Caco-2 (cell line): ENCODE results near the gene FANCC. TPM values are rescaled to one million over a fixed set of nuclear protein-coding genes. Genes with fewer than 3 reads are reported as not detected.

Source experiments
- BruUV-seq: library from RNA; stranded (reverse); fragments of 400-500 nt; replicated peaks from 2 replicates; lab custom pipeline; 2021; lab: Mats Ljungman, UMichigan
- CTCF ChIA-PET: fragments of 300-600 bp; sonication (Branson Sonifier 250); formaldehyde crosslinking; loops from one replicate; lab custom pipeline; 2022; ENCODE audit warnings: antibody characterized with exemption; lab: Charles Lee
- POLR2A ChIA-PET: fragments of 300-600 bp; sonication (Branson Sonifier 250); formaldehyde crosslinking; loops from one replicate; lab custom pipeline; 2022; ENCODE audit warnings: antibody characterized with exemption; lab: Charles Lee
- DNase-seq, 2 experiments: peaks; one replicate each; pipeline versions ENCODE4 v3.0.0 to v3.0.0-alpha.2; 2020 to 2022
- H3K27me3 ChIP-seq: replicated peaks from 2 replicates; pipeline ENCODE4 v1.6.0; 2011; ENCODE audit warnings: low read length; ENCODE audit not compliant: control insufficient read depth, insufficient read depth
- H3K36me3 ChIP-seq: 2 replicates; pipeline ENCODE4 v1.5.1; 2011; ENCODE audit warnings: low read length; ENCODE audit not compliant: control insufficient read depth, insufficient read depth
- H3K4me1 ChIP-seq: fragments of 250-450 bp; sonication (Bioruptor Pico); 2 replicates; pipeline ENCODE4 v1.5.1; 2020; ENCODE audit warnings: mild to moderate bottlenecking
- H3K4me3 ChIP-seq: 2 replicates; pipeline ENCODE4 v1.5.1; 2011; ENCODE audit warnings: low read depth, mild to moderate bottlenecking, control low read depth, low read length
- H3K9me3 ChIP-seq: fragments of 250-450 bp; sonication (Bioruptor Pico); 2 replicates; pipeline ENCODE4 v1.5.1; 2020; ENCODE audit warnings: mild to moderate bottlenecking, moderate library complexity
- H3K27ac Mint-ChIP-seq: one replicate; pipeline ENCODE4 v1.8.0; 2022; ENCODE audit warnings: mixed read lengths; ENCODE audit not compliant: unreplicated experiment
- H3K27me3 Mint-ChIP-seq: one replicate; pipeline ENCODE4 v1.8.0; 2022; ENCODE audit warnings: mixed read lengths; ENCODE audit not compliant: insufficient read depth, unreplicated experiment
- H3K36me3 Mint-ChIP-seq: one replicate; pipeline ENCODE4 v1.8.0; 2022; ENCODE audit warnings: mild to moderate bottlenecking, mixed read lengths; ENCODE audit not compliant: insufficient read depth, unreplicated experiment
- H3K4me1 Mint-ChIP-seq: one replicate; pipeline ENCODE4 v1.8.0; 2022; ENCODE audit warnings: low read depth, mixed read lengths; ENCODE audit not compliant: unreplicated experiment
- H3K4me3 Mint-ChIP-seq: one replicate; pipeline ENCODE4 v1.8.0; 2022; ENCODE audit warnings: mild to moderate bottlenecking, moderate library complexity, mixed read lengths; ENCODE audit not compliant: unreplicated experiment
- H3K9me3 Mint-ChIP-seq: one replicate; pipeline ENCODE4 v1.8.0; 2022; ENCODE audit warnings: mixed read lengths; ENCODE audit not compliant: unreplicated experiment
- intact Hi-C: fragments of 100-400 bp; cut with micrococcal nuclease; formaldehyde crosslinking; loops from one replicate; pipeline ENCODE4 v1.10.0; 2022; ENCODE audit not compliant: unreplicated experiment
- total RNA-seq: library from RNA; stranded (reverse); gene quantifications from 2 replicates; pipeline ENCODE4 v1.2.3, GENCODE V29; 2022
- TF ChIP-seq, protein P1 (sequence below), 2 experiments: fragments of 200-600 bp in 1 of 2; IDR thresholded peaks; 1 replicate in 1 of 2; 2 replicates in 1 of 2; pipeline versions ENCODE4 v1.5.1 to v1.8.0; 2011 to 2022; ENCODE audit warnings: antibody characterized with exemption in 1 of 2, control low read depth in 1 of 2, inconsistent platforms in 1 of 2, low read depth in 1 of 2, low read length in 1 of 2, mild to moderate bottlenecking in 1 of 2, moderate library complexity in 1 of 2; ENCODE audit not compliant: insufficient read depth in 1 of 2, severe bottlenecking in 1 of 2, unreplicated experiment in 1 of 2

FANCC gene
- total RNA-seq, 1 experiment from 2014 or later, result 29.2 TPM

DNA sequence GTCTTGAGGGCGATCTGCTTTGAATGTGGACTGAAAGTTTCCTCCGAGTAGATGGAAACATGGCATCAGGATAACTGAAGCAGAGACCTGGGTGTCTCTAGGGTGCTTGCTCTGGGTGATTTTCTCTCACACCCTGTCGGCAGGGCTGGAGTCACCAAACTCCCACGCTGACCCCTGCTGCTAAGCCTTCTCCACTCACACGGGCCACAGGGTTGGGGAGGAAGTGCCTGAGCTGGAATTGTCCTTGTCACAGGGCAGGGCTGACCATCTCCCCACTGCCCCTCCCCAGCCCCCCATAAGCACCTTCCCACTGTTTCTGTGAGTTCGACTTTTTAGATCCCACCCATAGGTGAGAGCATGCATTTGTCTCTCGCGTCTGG is 212.9 kb downstream of the FANCC start:
- TF ChIP-seq, protein P1, sequence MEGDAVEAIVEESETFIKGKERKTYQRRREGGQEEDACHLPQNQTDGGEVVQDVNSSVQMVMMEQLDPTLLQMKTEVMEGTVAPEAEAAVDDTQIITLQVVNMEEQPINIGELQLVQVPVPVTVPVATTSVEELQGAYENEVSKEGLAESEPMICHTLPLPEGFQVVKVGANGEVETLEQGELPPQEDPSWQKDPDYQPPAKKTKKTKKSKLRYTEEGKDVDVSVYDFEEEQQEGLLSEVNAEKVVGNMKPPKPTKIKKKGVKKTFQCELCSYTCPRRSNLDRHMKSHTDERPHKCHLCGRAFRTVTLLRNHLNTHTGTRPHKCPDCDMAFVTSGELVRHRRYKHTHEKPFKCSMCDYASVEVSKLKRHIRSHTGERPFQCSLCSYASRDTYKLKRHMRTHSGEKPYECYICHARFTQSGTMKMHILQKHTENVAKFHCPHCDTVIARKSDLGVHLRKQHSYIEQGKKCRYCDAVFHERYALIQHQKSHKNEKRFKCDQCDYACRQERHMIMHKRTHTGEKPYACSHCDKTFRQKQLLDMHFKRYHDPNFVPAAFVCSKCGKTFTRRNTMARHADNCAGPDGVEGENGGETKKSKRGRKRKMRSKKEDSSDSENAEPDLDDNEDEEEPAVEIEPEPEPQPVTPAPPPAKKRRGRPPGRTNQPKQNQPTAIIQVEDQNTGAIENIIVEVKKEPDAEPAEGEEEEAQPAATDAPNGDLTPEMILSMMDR (IDR thresholded peaks at IDR 0.05; ENCODE audit: insufficient read depth in 1 of 2, low read depth in 1 of 2, low read length in 1 of 2, severe bottlenecking in 1 of 2, unreplicated experiment in 1 of 2), result no peak
- Histone ChIP-seq H3K4me3 (no peak overlapping the region), H3K9me3 (no peaks in the 10 kb centered on the region), H3K27me3 (no peaks in the 10 kb centered on the region), H3K36me3 (peaks cover 1% of the 10 kb centered on the region), H3K4me1 (peaks cover 13% of the 10 kb centered on the region)
- no peaks in the 10 kb centered on the region for H3K4me1 Mint-ChIP-seq
- H3K27me3 Mint-ChIP-seq, result no peaks in the 10 kb centered on the region
- H3K36me3 Mint-ChIP-seq, result peaks cover 54% of the 10 kb centered on the region
- no peak overlapping the region for H3K4me3 Mint-ChIP-seq
- intact Hi-C loops, result no loop called here
- DNase-seq, result no peak
- no peaks in the 10 kb centered on the region for H3K9me3 Mint-ChIP-seq
- no TSS peak for BruUV-seq
- ChIA-PET POLR2A (no interaction called here), CTCF (no interaction called here)
- H3K27ac Mint-ChIP-seq, result no peak overlapping the region

DNA sequence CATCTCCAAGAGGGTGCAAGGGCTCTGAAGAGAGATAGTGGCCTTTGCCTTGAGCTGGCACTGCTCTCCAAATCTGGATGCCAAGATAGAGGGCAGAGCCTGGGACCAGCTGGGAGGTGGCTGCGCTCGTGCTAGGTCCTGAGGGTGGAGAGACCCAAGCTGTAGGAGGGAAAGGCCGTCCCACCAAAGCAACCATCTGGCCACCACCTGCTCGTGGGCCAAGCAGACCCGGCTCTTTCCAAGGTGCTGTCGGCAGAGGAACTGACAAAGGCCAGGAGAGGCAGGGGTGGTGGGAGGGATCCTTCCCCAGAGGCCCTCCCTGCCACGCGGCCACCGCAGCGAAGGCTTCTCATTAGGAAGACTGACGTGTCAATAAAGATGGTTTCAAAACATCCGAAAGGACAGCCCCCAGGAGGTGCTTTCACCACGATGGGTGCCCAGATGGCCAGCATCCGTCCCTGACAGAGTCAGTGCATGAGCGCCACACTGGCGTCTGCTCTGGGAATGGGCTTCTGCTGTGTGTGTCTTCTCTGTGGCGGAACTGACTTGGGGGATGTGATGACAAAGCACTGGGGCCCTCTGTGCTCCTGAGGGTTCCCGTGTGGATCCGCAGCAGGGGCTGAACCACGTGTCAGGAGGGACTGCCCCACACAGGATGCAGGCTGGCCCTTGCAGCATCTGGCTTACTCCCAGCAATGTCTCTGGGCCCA is 213.5 kb downstream of the FANCC start:
- BruUV-seq, result no TSS peak
- H3K27me3 ChIP-seq, result no peaks in the 10 kb centered on the region
- CTCF ChIA-PET, result no interaction called here

DNA sequence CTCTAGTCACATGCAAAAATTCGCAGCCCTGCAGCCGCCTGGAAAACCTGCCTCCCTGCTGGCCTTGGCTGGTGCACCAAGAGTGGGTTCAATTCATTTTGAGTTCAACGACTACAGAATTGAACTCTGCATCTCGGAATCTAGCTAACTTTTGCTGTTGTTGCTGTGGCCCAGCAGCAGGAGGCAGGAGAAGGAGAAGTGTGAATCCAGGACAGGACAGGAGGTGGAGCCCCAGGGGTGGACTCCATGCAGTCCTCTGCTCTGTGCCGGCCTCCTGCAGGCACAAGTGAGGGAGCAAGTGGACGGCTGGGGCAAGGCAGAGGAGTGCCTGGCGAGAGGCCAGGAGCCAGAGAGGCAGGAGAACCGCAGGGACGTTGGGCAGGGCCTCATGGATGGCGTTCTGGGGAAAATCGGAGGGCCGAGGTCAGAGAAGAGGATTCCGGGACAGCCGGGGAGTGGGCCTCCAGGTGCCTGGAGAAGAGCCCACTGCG is 214.2 kb downstream of the FANCC start:
- no peak overlapping the region for H3K4me3 Mint-ChIP-seq
- no TSS peak for BruUV-seq
- Histone ChIP-seq H3K36me3 (peaks cover 1% of the 10 kb centered on the region), H3K9me3 (no peaks in the 10 kb centered on the region), H3K27me3 (no peaks in the 10 kb centered on the region), H3K4me1 (peaks cover 13% of the 10 kb centered on the region), H3K4me3 (no peak overlapping the region)
- H3K4me1 Mint-ChIP-seq, result peaks cover 3% of the 10 kb centered on the region
- CTCF ChIA-PET, result no interaction called here
- TF ChIP-seq, protein P1 (IDR thresholded peaks at IDR 0.05; ENCODE audit: insufficient read depth in 1 of 2, low read depth in 1 of 2, low read length in 1 of 2, severe bottlenecking in 1 of 2, unreplicated experiment in 1 of 2), result peak in 1 of 2 experiments; percentile 25
- intact Hi-C loops, result no loop called here
- no peaks in the 10 kb centered on the region for H3K9me3 Mint-ChIP-seq
- DNase-seq, result no peak
- POLR2A ChIA-PET, result no interaction called here
- H3K36me3 Mint-ChIP-seq, result peaks cover 50% of the 10 kb centered on the region
- peak overlapping the region; percentile 69 for H3K27ac Mint-ChIP-seq
- H3K27me3 Mint-ChIP-seq, result no peaks in the 10 kb centered on the region

More for the DNA sequence above, 213.5 kb downstream of the FANCC start:
- intact Hi-C loops, result no loop called here
- no peak overlapping the region for H3K4me3 Mint-ChIP-seq
- H3K4me1 ChIP-seq, result peaks cover 13% of the 10 kb centered on the region
- H3K27me3 Mint-ChIP-seq, result no peaks in the 10 kb centered on the region
- POLR2A ChIA-PET, result no interaction called here
- TF ChIP-seq, protein P1 (IDR thresholded peaks at IDR 0.05; ENCODE audit: insufficient read depth in 1 of 2, low read depth in 1 of 2, low read length in 1 of 2, severe bottlenecking in 1 of 2, unreplicated experiment in 1 of 2), result no peak
- peaks cover 51% of the 10 kb centered on the region for H3K36me3 Mint-ChIP-seq
- H3K36me3 ChIP-seq, result peaks cover 1% of the 10 kb centered on the region
- no peaks in the 10 kb centered on the region for H3K9me3 Mint-ChIP-seq
- no peaks in the 10 kb centered on the region for H3K9me3 ChIP-seq
- no peak overlapping the region for H3K27ac Mint-ChIP-seq
- no peak overlapping the region for H3K4me3 ChIP-seq
- no peak for DNase-seq
- H3K4me1 Mint-ChIP-seq, result no peaks in the 10 kb centered on the region
